Activated B cell treated with CpG ODN at 0.5 μM for 24 hours (primary cell): Measurements from ENCODE around the gene CNDP2. TPM values are rescaled to one million over a fixed set of nuclear protein-coding genes. Genes with fewer than 3 reads are reported as not detected.
"Not testable (repeated sequence)": the region's sequence is repeated elsewhere in the genome, so short reads cannot be mapped to it uniquely, and the experiment has no call there.

ENCODE experiments used
- ATAC-seq: fragments of 200-7000 bp; cut with Tn5 transposase; one replicate; pipeline ENCODE4 v1.10.0; 2021; ENCODE audit warnings: low read depth, mild to moderate bottlenecking, moderate library complexity
- CTCF ChIA-PET: fragments of 350-600 bp; sonication (Branson Sonifier 250); formaldehyde crosslinking; loops from one replicate; lab custom pipeline; 2021; ENCODE audit warnings: antibody characterized with exemption; lab: Charles Lee
- POLR2A ChIA-PET: fragments of 350-600 bp; sonication (Branson Sonifier 250); formaldehyde crosslinking; loops from one replicate; lab custom pipeline; 2021; ENCODE audit warnings: antibody characterized with exemption; lab: Charles Lee
- DNase-seq: peaks from one replicate; pipeline ENCODE4 v3.0.0; 2022
- H3K27ac Mint-ChIP-seq: one replicate; pipeline ENCODE4 v1.8.0; 2020; ENCODE audit warnings: mixed read lengths
- H3K27me3 Mint-ChIP-seq: one replicate; pipeline ENCODE4 v1.8.0; 2021; ENCODE audit warnings: mixed read lengths
- H3K36me3 Mint-ChIP-seq: one replicate; pipeline ENCODE4 v1.8.0; 2021; ENCODE audit warnings: low read depth, mixed read lengths
- H3K4me1 Mint-ChIP-seq: one replicate; pipeline ENCODE4 v1.8.0; 2021; ENCODE audit warnings: mixed read lengths
- H3K4me3 Mint-ChIP-seq: one replicate; pipeline ENCODE4 v1.8.0; 2020; ENCODE audit warnings: mild to moderate bottlenecking, mixed read lengths
- H3K9me3 Mint-ChIP-seq: one replicate; pipeline ENCODE4 v1.8.0; 2020; ENCODE audit warnings: mixed read lengths
- intact Hi-C: fragments of 100-400 bp; cut with micrococcal nuclease; formaldehyde crosslinking; loops from one replicate; pipeline ENCODE4 v1.15.1; 2024
- total RNA-seq: library from RNA; stranded (reverse); gene quantifications from 2 replicates; pipeline ENCODE4 v1.2.3, GENCODE V29; 2022
- TF ChIP-seq, protein P1 (sequence below): fragments of 200-600 bp; IDR thresholded peaks from one replicate; pipeline ENCODE4 v1.8.0; 2022; ENCODE audit warnings: antibody characterized with exemption, mild to moderate bottlenecking

Gene CNDP2
- total RNA-seq, 1 donor from 2014 or later = 208 TPM

DNA sequence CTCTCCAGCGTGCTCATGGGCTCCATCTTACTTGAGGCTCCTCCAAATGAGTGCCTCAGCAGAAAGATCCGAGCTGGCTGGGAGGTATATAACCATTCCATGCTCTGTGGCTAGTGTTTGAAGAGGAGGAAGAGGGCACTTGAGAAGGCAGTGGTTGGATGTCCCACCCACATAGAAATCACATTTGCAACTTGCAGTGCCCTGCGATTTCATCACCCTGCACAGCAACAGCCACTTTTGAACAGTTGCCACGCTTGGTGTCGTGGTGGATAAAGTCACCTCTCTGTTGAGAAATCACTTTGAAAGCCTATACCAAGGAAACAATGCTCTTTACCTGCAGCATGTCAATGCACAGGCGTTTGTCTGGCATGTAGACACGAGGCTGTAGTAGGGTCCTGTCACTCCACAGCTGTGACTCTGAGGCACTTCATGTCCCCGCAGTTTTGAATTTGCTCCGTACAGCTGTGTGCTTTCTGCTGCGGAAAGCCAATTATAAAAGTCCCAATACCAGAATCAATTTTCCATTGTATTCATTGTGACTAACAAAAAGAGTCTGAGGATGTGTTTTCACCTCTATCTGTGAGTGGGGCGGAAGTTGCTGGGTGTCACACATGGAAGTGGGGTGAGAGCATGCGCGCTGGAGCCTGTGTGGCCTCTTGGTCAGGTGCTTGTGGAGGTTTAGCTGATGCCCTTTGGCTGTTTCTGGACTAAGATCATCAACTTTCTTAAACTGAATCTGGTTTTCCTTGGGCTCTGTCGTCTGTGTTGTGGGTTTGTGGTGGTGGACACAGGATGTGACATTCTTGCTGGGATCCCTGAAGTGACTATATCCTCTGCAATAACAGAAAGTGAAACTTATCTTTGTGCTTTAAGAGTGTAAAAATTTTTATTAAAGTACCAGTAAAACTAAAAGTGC, 2.8 kb downstream of the CNDP2 start:
- ChIA-PET CTCF (interaction anchor here (1.1 kb wide), 1 partner anchor 146 kb away, joined by 3 read pairs; no protein-coding TSS in a partner anchor), POLR2A (interaction anchor here (2.7 kb wide), 1 partner anchor 99 kb away, joined by 11 read pairs; the partner anchor contains the start of gene ZNF407)
- TF ChIP-seq, protein P1, sequence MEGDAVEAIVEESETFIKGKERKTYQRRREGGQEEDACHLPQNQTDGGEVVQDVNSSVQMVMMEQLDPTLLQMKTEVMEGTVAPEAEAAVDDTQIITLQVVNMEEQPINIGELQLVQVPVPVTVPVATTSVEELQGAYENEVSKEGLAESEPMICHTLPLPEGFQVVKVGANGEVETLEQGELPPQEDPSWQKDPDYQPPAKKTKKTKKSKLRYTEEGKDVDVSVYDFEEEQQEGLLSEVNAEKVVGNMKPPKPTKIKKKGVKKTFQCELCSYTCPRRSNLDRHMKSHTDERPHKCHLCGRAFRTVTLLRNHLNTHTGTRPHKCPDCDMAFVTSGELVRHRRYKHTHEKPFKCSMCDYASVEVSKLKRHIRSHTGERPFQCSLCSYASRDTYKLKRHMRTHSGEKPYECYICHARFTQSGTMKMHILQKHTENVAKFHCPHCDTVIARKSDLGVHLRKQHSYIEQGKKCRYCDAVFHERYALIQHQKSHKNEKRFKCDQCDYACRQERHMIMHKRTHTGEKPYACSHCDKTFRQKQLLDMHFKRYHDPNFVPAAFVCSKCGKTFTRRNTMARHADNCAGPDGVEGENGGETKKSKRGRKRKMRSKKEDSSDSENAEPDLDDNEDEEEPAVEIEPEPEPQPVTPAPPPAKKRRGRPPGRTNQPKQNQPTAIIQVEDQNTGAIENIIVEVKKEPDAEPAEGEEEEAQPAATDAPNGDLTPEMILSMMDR = no peak
- peak; percentile 13 for ATAC-seq
- intact Hi-C loops = loop anchor here (1.0 to 10.0 kb wide), 5 partner anchors 53 to 1993 kb away; partner anchors contain the start of gene FBXO15
- H3K36me3 Mint-ChIP-seq = peaks cover 43% of the 10 kb centered on the region
- DNase-seq = peak; percentile 46
- H3K27ac Mint-ChIP-seq = peak overlapping the region; percentile 98
- H3K27me3 Mint-ChIP-seq = no peaks in the 10 kb centered on the region
- H3K4me1 Mint-ChIP-seq = peaks cover 58% of the 10 kb centered on the region
- H3K9me3 Mint-ChIP-seq = no peaks in the 10 kb centered on the region
- H3K4me3 Mint-ChIP-seq = peak overlapping the region; percentile 88

- H3K36me3 Mint-ChIP-seq = peaks cover 48% of the 10 kb centered on the region
- H3K4me1 Mint-ChIP-seq = peaks cover 61% of the 10 kb centered on the region
- H3K4me3 Mint-ChIP-seq = peak overlapping the region; percentile 88
- intact Hi-C loops = loop anchor here (1.0 to 10.0 kb wide), 5 partner anchors 53 to 1993 kb away; partner anchors contain the start of gene FBXO15
- ATAC-seq = no peak
- TF ChIP-seq, protein P1 = no peak
- no peaks in the 10 kb centered on the region for H3K27me3 Mint-ChIP-seq
- no peak for DNase-seq
- no peaks in the 10 kb centered on the region for H3K9me3 Mint-ChIP-seq
- POLR2A ChIA-PET = interaction anchor here (2.7 kb wide), 1 partner anchor 99 kb away, joined by 11 read pairs; the partner anchor contains the start of gene ZNF407
- peak overlapping the region; percentile 98 for H3K27ac Mint-ChIP-seq
- CTCF ChIA-PET = no interaction called here
Measured at GRCh38 chr18:74499633-74500032, 3.5 kb downstream of the CNDP2 start.

GRCh38 chr18:74500372-74500771, 4.2 kb downstream of the CNDP2 start:
- DNase-seq (no peak), ATAC-seq (no peak)
- H3K4me1 Mint-ChIP-seq = peaks cover 61% of the 10 kb centered on the region
- ChIA-PET POLR2A (interaction anchor here (2.7 kb wide), 1 partner anchor 98 kb away, joined by 11 read pairs; the partner anchor contains the start of gene ZNF407), CTCF (no interaction called here)
- no peaks in the 10 kb centered on the region for H3K27me3 Mint-ChIP-seq
- TF ChIP-seq, protein P1 = no peak
- no peaks in the 10 kb centered on the region for H3K9me3 Mint-ChIP-seq
- intact Hi-C loops = no loop called here
- peak overlapping the region; percentile 88 for H3K4me3 Mint-ChIP-seq
- peak overlapping the region; percentile 98 for H3K27ac Mint-ChIP-seq
- H3K36me3 Mint-ChIP-seq = peaks cover 54% of the 10 kb centered on the region

GRCh38 chr18:74500774-74501173, 4.6 kb downstream of the CNDP2 start:
- intact Hi-C loops, H3K27me3 Mint-ChIP-seq, POLR2A ChIA-PET, DNase-seq, ATAC-seq, H3K9me3 Mint-ChIP-seq, CTCF ChIA-PET: not testable (repeated sequence)
- H3K4me1 Mint-ChIP-seq = peaks cover 58% of the 10 kb centered on the region
- peaks cover 55% of the 10 kb centered on the region for H3K36me3 Mint-ChIP-seq
- peak overlapping the region; percentile 98 for H3K27ac Mint-ChIP-seq
- peak overlapping the region; percentile 88 for H3K4me3 Mint-ChIP-seq

GRCh38 chr18:74501386-74501785, 5.2 kb downstream of the CNDP2 start:
- peaks cover 56% of the 10 kb centered on the region for H3K36me3 Mint-ChIP-seq
- POLR2A ChIA-PET = no interaction called here
- peak overlapping the region; percentile 98 for H3K27ac Mint-ChIP-seq
- TF ChIP-seq, protein P1 = no peak
- H3K9me3 Mint-ChIP-seq = no peaks in the 10 kb centered on the region
- DNase-seq = no peak
- CTCF ChIA-PET = no interaction called here
- H3K4me1 Mint-ChIP-seq = peaks cover 55% of the 10 kb centered on the region
- no peak for ATAC-seq
- intact Hi-C loops = no loop called here
- peak overlapping the region; percentile 88 for H3K4me3 Mint-ChIP-seq
- no peaks in the 10 kb centered on the region for H3K27me3 Mint-ChIP-seq
